Jurkat, Clone E6-1 (cell line): ENCODE results near the gene PGM5.
"Not testable (repeated sequence)": the region's sequence is repeated elsewhere in the genome, so short reads cannot be mapped to it uniquely, and the experiment has no call there.

Experiments used
- DNase-seq: peaks from one replicate; pipeline ENCODE4 v3.0.0-alpha.2; 2011; ENCODE audit warnings: low read depth, low spot score
- H3K4me3 ChIP-seq: 2 replicates; pipeline ENCODE4 v1.5.1; 2011; ENCODE audit warnings: mild to moderate bottlenecking, low read length, control low read depth, moderate library complexity

The PGM5 gene

GRCh38 chr9:68366933-68367547, 10.6 kb downstream of the PGM5 start:
- DNase-seq, result peak; percentile 41
- not testable (repeated sequence) for H3K4me3 ChIP-seq

GRCh38 chr9:68375789-68376188, 19.4 kb downstream of the PGM5 start:
- H3K4me3 ChIP-seq, result not testable (repeated sequence)

GRCh38 chr9:68377723-68378122, 21.3 kb downstream of the PGM5 start:
- not testable (repeated sequence) for H3K4me3 ChIP-seq, DNase-seq

More at GRCh38 chr9:68375789-68376188, 19.4 kb downstream of the PGM5 start:
- not testable (repeated sequence) for DNase-seq

- DNase-seq, H3K4me3 ChIP-seq: not testable (repeated sequence)
Observed at GRCh38 chr9:68383894-68384293, 27.5 kb downstream of the PGM5 start.

- not testable (repeated sequence) for H3K4me3 ChIP-seq, DNase-seq
Observed at GRCh38 chr9:68389558-68389957, 33.1 kb downstream of the PGM5 start.

- not testable (repeated sequence) for H3K4me3 ChIP-seq, DNase-seq
Observed at GRCh38 chr9:68390737-68391136, 34.3 kb downstream of the PGM5 start.

- not testable (repeated sequence) for DNase-seq
Observed at GRCh38 chr9:68396411-68397094, 40.1 kb downstream of the PGM5 start.

GRCh38 chr9:68397095-68397423, 40.6 kb downstream of the PGM5 start:
- DNase-seq, result not testable (repeated sequence)

More at GRCh38 chr9:68396411-68397094, 40.1 kb downstream of the PGM5 start:
- H3K4me3 ChIP-seq, result not testable (repeated sequence)

GRCh38 chr9:68397796-68398195, 41.4 kb downstream of the PGM5 start:
- DNase-seq, H3K4me3 ChIP-seq: not testable (repeated sequence)

More at GRCh38 chr9:68397095-68397423, 40.6 kb downstream of the PGM5 start:
- not testable (repeated sequence) for H3K4me3 ChIP-seq

GRCh38 chr9:68398324-68398723, 41.9 kb downstream of the PGM5 start:
- H3K4me3 ChIP-seq, result not testable (repeated sequence)

GRCh38 chr9:68404421-68405185, 48.2 kb downstream of the PGM5 start:
- not testable (repeated sequence) for DNase-seq

More at GRCh38 chr9:68398324-68398723, 41.9 kb downstream of the PGM5 start:
- not testable (repeated sequence) for DNase-seq

GRCh38 chr9:68411865-68412264, 55.5 kb downstream of the PGM5 start:
- DNase-seq, H3K4me3 ChIP-seq: not testable (repeated sequence)

More at GRCh38 chr9:68404421-68405185, 48.2 kb downstream of the PGM5 start:
- not testable (repeated sequence) for H3K4me3 ChIP-seq

- DNase-seq, H3K4me3 ChIP-seq: not testable (repeated sequence)
Observed at GRCh38 chr9:68412754-68413153, 56.3 kb downstream of the PGM5 start.

GRCh38 chr9:68415065-68415464, 58.7 kb downstream of the PGM5 start:
- not testable (repeated sequence) for H3K4me3 ChIP-seq, DNase-seq

GRCh38 chr9:68416936-68417564, 60.6 kb downstream of the PGM5 start:
- peak; percentile 11 for DNase-seq
- H3K4me3 ChIP-seq, result no peak overlapping the region

- no peak for DNase-seq
- no peak overlapping the region for H3K4me3 ChIP-seq
Observed at GRCh38 chr9:68417762-68418161, 61.4 kb downstream of the PGM5 start.

GRCh38 chr9:68418259-68418845, 61.9 kb downstream of the PGM5 start:
- DNase-seq, result no peak
- H3K4me3 ChIP-seq, result no peak overlapping the region

GRCh38 chr9:68419901-68420300, 63.5 kb downstream of the PGM5 start:
- H3K4me3 ChIP-seq, result no peak overlapping the region
- DNase-seq, result no peak

- no peak for DNase-seq
- no peak overlapping the region for H3K4me3 ChIP-seq
Observed at GRCh38 chr9:68426755-68427154, 70.3 kb downstream of the PGM5 start.
